ENCODE data around the gene POLR2L.

GRCh38 chr11:812390-812789 lies 29.9 kb downstream of the POLR2L start:
- TF ChIP-seq CTCF (IDR thresholded peaks at IDR 0.05) = no peak
- no peak for TF ChIP-seq POLR2A (IDR thresholded peaks at IDR 0.05)
